ENCODE data around the gene CARNS1.

DNA sequence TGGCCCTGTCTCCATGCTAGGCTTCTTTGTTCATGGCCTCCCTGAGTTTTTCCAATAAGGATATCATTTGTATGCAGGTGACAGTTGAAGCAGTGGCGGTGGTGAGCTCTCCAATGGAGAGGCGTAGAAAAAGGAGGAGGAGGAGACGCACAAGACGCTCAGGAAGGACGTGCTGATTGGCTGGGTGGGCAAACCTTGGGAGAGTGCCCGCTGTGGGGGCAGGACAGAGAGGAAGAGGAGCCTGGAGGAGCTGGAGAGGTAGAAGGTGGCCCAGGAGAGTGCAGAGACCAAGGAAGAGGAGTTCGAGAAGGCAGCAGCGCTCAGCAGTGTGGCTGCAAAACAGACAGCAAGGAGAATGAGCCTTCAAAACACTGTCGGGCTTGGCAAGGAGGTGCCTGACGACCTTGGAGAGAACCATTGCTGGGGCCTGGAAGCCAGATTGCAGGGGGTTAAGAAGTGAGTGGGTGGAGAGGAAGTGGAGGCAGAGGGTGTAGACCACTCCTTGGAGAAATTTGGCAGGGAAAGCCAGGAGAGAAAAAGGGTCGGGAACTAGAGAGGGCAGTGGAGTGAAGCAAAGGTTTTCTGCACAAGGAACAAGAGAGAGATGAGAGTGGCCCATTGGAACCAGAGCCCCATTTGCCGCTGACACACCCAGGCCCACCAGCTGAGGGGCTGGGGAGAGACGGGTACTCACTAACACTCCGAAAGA is 49.6 kb upstream of the CARNS1 start:
- TF ChIP-seq, protein P1, sequence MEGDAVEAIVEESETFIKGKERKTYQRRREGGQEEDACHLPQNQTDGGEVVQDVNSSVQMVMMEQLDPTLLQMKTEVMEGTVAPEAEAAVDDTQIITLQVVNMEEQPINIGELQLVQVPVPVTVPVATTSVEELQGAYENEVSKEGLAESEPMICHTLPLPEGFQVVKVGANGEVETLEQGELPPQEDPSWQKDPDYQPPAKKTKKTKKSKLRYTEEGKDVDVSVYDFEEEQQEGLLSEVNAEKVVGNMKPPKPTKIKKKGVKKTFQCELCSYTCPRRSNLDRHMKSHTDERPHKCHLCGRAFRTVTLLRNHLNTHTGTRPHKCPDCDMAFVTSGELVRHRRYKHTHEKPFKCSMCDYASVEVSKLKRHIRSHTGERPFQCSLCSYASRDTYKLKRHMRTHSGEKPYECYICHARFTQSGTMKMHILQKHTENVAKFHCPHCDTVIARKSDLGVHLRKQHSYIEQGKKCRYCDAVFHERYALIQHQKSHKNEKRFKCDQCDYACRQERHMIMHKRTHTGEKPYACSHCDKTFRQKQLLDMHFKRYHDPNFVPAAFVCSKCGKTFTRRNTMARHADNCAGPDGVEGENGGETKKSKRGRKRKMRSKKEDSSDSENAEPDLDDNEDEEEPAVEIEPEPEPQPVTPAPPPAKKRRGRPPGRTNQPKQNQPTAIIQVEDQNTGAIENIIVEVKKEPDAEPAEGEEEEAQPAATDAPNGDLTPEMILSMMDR (IDR thresholded peaks at IDR 0.05; ENCODE audit: poor library complexity), result no peak
- TF ChIP-seq EZH2 (IDR thresholded peaks at IDR 0.05; ENCODE audit: borderline replicate concordance), result no peak

Data from hepatocyte (in vitro differentiated cells).